ENCODE data around the gene TMTC4. TPM values are rescaled to one million over a fixed set of nuclear protein-coding genes. Genes with fewer than 3 reads are reported as not detected.

The TMTC4 gene
- total and polyA plus RNA-seq, 10 of the 15 experiments (the other 5 are each of a cell fraction or from before 2014, with no cell fraction given) = 3.3 to 24.6 (median 14.5) TPM

DNA sequence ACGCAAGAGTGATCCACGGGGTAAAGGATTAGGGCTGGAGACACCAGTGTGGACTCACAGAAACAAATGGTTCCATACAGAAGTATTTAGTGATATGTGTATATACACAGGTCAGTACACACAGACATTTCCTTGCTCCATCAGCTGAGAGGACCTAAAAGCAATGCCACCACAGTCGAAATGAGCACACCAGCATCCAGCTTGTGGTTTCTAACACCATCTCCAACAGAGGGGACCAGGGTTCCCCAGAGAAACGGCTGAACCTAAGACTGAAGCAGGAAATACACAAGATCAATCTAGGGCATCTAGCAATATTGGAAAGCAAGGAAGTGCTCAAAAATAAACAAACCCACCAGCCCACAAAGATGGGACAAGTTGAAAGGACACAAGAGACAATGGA is 93.6 kb downstream of the TMTC4 start (continued):
- TF ChIP-seq, protein P1, sequence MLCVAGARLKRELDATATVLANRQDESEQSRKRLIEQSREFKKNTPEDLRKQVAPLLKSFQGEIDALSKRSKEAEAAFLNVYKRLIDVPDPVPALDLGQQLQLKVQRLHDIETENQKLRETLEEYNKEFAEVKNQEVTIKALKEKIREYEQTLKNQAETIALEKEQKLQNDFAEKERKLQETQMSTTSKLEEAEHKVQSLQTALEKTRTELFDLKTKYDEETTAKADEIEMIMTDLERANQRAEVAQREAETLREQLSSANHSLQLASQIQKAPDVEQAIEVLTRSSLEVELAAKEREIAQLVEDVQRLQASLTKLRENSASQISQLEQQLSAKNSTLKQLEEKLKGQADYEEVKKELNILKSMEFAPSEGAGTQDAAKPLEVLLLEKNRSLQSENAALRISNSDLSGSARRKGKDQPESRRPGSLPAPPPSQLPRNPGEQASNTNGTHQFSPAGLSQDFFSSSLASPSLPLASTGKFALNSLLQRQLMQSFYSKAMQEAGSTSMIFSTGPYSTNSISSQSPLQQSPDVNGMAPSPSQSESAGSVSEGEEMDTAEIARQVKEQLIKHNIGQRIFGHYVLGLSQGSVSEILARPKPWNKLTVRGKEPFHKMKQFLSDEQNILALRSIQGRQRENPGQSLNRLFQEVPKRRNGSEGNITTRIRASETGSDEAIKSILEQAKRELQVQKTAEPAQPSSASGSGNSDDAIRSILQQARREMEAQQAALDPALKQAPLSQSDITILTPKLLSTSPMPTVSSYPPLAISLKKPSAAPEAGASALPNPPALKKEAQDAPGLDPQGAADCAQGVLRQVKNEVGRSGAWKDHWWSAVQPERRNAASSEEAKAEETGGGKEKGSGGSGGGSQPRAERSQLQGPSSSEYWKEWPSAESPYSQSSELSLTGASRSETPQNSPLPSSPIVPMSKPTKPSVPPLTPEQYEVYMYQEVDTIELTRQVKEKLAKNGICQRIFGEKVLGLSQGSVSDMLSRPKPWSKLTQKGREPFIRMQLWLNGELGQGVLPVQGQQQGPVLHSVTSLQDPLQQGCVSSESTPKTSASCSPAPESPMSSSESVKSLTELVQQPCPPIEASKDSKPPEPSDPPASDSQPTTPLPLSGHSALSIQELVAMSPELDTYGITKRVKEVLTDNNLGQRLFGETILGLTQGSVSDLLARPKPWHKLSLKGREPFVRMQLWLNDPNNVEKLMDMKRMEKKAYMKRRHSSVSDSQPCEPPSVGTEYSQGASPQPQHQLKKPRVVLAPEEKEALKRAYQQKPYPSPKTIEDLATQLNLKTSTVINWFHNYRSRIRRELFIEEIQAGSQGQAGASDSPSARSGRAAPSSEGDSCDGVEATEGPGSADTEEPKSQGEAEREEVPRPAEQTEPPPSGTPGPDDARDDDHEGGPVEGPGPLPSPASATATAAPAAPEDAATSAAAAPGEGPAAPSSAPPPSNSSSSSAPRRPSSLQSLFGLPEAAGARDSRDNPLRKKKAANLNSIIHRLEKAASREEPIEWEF (IDR thresholded peaks at IDR 0.05; ENCODE audit: insufficient replicate concordance, low read depth, low read length) = no peak
- TF ChIP-seq, protein P2, sequence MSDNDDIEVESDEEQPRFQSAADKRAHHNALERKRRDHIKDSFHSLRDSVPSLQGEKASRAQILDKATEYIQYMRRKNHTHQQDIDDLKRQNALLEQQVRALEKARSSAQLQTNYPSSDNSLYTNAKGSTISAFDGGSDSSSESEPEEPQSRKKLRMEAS (IDR thresholded peaks at IDR 0.05; ENCODE audit: low read depth, low read length) = no peak
- no peak for TF ChIP-seq DPF2 (IDR thresholded peaks at IDR 0.05)
- TF ChIP-seq RELA (IDR thresholded peaks at IDR 0.05; ENCODE audit: borderline replicate concordance, partially characterized antibody) = no peak
- TF ChIP-seq PML (IDR thresholded peaks at IDR 0.05; ENCODE audit: low read length) = no peak

DNA sequence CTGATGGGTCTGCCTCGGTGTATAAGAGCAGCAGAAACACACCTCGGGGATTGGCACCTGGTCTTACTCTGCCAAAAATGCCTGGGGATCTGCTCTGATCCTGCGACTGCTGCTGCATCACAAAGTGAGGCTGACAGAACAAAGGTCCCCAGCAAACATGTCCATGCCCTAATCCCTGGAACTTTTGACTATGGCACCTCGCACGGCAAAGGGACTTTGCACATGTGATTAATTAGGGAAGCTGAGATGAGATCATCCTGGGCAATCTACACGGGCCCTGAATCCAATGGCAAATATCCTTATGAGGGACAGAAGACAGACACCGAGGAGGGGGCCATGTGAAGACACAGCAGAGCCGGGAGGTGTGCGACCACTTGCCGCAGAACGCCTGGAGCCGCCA is 94.5 kb downstream of the TMTC4 start:
- DNase-seq (ENCODE audit: low read depth, low spot score) (no peak), ATAC-seq (no peak), FAIRE-seq (no peak)
- intact Hi-C loops (cut with micrococcal nuclease; ENCODE audit: unreplicated experiment) (no loop called here), in situ Hi-C loops (cut with MboI) (no loop called here)
- no peaks in the 10 kb centered on the region for H3K4me1 ChIP-seq (ENCODE audit: control insufficient read depth, insufficient read depth, low read length)
- no peak overlapping the region for H3K4me2 ChIP-seq (ENCODE audit: control insufficient read depth, insufficient read depth)
- no peak overlapping the region for H2AFZ ChIP-seq (ENCODE audit: control insufficient read depth, low read depth, low read length)
- no peaks in the 10 kb centered on the region for H3K27me3 ChIP-seq (replicated peaks in 1 of 2; ENCODE audit: control insufficient read depth in 2 of 2, insufficient read depth in 2 of 2, low read length in 1 of 2)
- H3K9ac ChIP-seq (ENCODE audit: control insufficient read depth, insufficient read depth, low read length) = no peak overlapping the region
- H4K20me1 ChIP-seq (ENCODE audit: control insufficient read depth, insufficient read depth) = no peaks in the 10 kb centered on the region
- no TSS peak for BruUV-seq (replicated peaks)
- POLR2A ChIA-PET = no interaction called here
- SMC1A ChIA-PET (ENCODE audit: uncharacterized antibody, unreplicated experiment) = no interaction called here
- RAD21 ChIA-PET (ENCODE audit: unreplicated experiment) = no interaction called here
- WGBS (ENCODE audit: insufficient coverage, insufficient replicate concordance, low lambda C conversion rate, missing lambda C conversion rate) = 92% methylated on average over 12 of the region's 12 CpGs
- no peaks in the 10 kb centered on the region for H3K9me3 ChIP-seq (replicated peaks; ENCODE audit: control insufficient read depth, insufficient read depth, low read length)
- H3K36me3 ChIP-seq (ENCODE audit: control insufficient read depth in 2 of 2, insufficient read depth in 2 of 2, low read length in 1 of 2) = no peaks in the 10 kb centered on the region
- CTCF ChIA-PET = no interaction called here
- H3K79me2 ChIP-seq (ENCODE audit: control insufficient read depth, insufficient read depth, low read length) = no peaks in the 10 kb centered on the region
- H3K27ac ChIP-seq (ENCODE audit: control insufficient read depth, insufficient read depth) = no peak overlapping the region
- no peak overlapping the region for H3K4me3 ChIP-seq
- no peak for TF ChIP-seq NR2C2 (IDR thresholded peaks at IDR 0.05; ENCODE audit: borderline replicate concordance, control insufficient read depth, insufficient read length, low read depth)
- TF ChIP-seq, protein P1 (IDR thresholded peaks at IDR 0.05; ENCODE audit: insufficient replicate concordance, low read depth, low read length) = no peak
- TF ChIP-seq, protein P3, sequence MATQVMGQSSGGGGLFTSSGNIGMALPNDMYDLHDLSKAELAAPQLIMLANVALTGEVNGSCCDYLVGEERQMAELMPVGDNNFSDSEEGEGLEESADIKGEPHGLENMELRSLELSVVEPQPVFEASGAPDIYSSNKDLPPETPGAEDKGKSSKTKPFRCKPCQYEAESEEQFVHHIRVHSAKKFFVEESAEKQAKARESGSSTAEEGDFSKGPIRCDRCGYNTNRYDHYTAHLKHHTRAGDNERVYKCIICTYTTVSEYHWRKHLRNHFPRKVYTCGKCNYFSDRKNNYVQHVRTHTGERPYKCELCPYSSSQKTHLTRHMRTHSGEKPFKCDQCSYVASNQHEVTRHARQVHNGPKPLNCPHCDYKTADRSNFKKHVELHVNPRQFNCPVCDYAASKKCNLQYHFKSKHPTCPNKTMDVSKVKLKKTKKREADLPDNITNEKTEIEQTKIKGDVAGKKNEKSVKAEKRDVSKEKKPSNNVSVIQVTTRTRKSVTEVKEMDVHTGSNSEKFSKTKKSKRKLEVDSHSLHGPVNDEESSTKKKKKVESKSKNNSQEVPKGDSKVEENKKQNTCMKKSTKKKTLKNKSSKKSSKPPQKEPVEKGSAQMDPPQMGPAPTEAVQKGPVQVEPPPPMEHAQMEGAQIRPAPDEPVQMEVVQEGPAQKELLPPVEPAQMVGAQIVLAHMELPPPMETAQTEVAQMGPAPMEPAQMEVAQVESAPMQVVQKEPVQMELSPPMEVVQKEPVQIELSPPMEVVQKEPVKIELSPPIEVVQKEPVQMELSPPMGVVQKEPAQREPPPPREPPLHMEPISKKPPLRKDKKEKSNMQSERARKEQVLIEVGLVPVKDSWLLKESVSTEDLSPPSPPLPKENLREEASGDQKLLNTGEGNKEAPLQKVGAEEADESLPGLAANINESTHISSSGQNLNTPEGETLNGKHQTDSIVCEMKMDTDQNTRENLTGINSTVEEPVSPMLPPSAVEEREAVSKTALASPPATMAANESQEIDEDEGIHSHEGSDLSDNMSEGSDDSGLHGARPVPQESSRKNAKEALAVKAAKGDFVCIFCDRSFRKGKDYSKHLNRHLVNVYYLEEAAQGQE (IDR thresholded peaks at IDR 0.05; ENCODE audit: low read depth, low read length) = no peak
- TF ChIP-seq MXI1 (IDR thresholded peaks at IDR 0.05; ENCODE audit: low read depth, low read length) = no peak
